Measurements from ENCODE around the gene NECTIN2. TPM values are rescaled to one million over a fixed set of nuclear protein-coding genes. Genes with fewer than 3 reads are reported as not detected.

The NECTIN2 gene
- total RNA-seq, 1 experiment from 2014 or later = 176 TPM

GRCh38 chr19:44851427-44851826 is 5.3 kb downstream of the NECTIN2 start:
- Histone ChIP-seq H3K23ac (ENCODE audit: insufficient read length, low read depth, low read length) (no peak overlapping the region), H2BK15ac (ENCODE audit: low read depth, low read length) (no peak overlapping the region), H4K5ac (ENCODE audit: insufficient read length, low read depth, low read length) (no peak overlapping the region), H3K56ac (ENCODE audit: insufficient read length, low read depth, low read length) (no peak overlapping the region), H3K4ac (ENCODE audit: low read depth, low read length) (no peak overlapping the region), H3K9ac (ENCODE audit: extremely low read depth, insufficient read length, low read length) (no peak overlapping the region), H3K27me3 (ENCODE audit: insufficient read depth, low read length) (no peaks in the 10 kb centered on the region), H3K27ac (ENCODE audit: insufficient read length, low read depth, low read length) (no peak overlapping the region), H2BK12ac (ENCODE audit: insufficient read length, low read depth, low read length) (no peak overlapping the region), H3K14ac (ENCODE audit: insufficient read depth, low read length) (no peak overlapping the region; the same call in 1 of the 2 replicates), H4K8ac (replicated peaks; ENCODE audit: insufficient read length, low read depth, low read length) (no peak overlapping the region), H4K91ac (ENCODE audit: insufficient read length, low read depth, low read length) (no peak overlapping the region), H3K4me2 (ENCODE audit: insufficient read depth, insufficient read length, low read length) (no peak overlapping the region), H2BK20ac (ENCODE audit: low read depth, low read length, poor library complexity, severe bottlenecking) (no peak overlapping the region), H3K9me3 (ENCODE audit: control insufficient read depth, low read depth, low read length) (no peaks in the 10 kb centered on the region), H3K4me1 (ENCODE audit: insufficient read depth, low read length) (peaks cover 5% of the 10 kb centered on the region; the same call in 1 of the 2 replicates), H2BK120ac (ENCODE audit: low read depth, low read length, poor library complexity, severe bottlenecking) (no peak overlapping the region), H3K79me1 (ENCODE audit: insufficient read depth, low read depth, low read length, poor library complexity, severe bottlenecking) (peaks cover 14% of the 10 kb centered on the region), H4K20me1 (ENCODE audit: control insufficient read depth, insufficient read depth, insufficient read length) (no peaks in the 10 kb centered on the region), H3K18ac (ENCODE audit: insufficient read length, low read depth, low read length) (no peak overlapping the region), H2AFZ (ENCODE audit: low read length) (no peak overlapping the region), H2BK5ac (ENCODE audit: insufficient read length, low read length) (no peak overlapping the region), H3K79me2 (ENCODE audit: insufficient read depth, low read length) (peaks cover 38% of the 10 kb centered on the region; the same call in 1 of the 2 replicates), H3K23me2 (ENCODE audit: insufficient read length, low read depth, low read length, poor library complexity, severe bottlenecking) (peaks cover 19% of the 10 kb centered on the region), H3T11ph (ENCODE audit: low read length) (no peak overlapping the region), H2AK5ac (ENCODE audit: insufficient read length, low read length) (no peak overlapping the region)
- H3K9me3 Mint-ChIP-seq = peaks cover 0 to 8% of the 10 kb centered on the region in 2 experiments; a peak in 3 of 5 replicates
- H3K36me3 Mint-ChIP-seq (ENCODE audit: insufficient read depth in 1 of 3, low read depth in 3 of 3) = peaks cover 12 to 47% (median 38%) of the 10 kb centered on the region in 3 experiments
- no peak overlapping the region; a peak in 1 of 5 replicates for H3K4me3 Mint-ChIP-seq
- TF ChIP-seq CTCF (conservative IDR thresholded peaks at IDR 0.05) = no peak
- peak overlapping the region in 2 of 3 experiments; percentile 57 to 89; a peak in 5 of 7 replicates for H3K27ac Mint-ChIP-seq
- DNase-seq = no peak
- H3K27me3 Mint-ChIP-seq (ENCODE audit: low read depth) = no peaks in the 10 kb centered on the region
- peaks cover 30 to 45% of the 10 kb centered on the region in 2 experiments for H3K4me1 Mint-ChIP-seq
- no CpG with 5 or more reads among the region's 2 CpGs for WGBS (ENCODE audit: extremely low coverage, insufficient read length, low lambda C conversion rate)

Measured in H9 (cell line).